NCI-H2171 treated with DMSO at 0.1 percent for 48 hours (cell line): ENCODE data around the gene PRKCA.
A peak's percentile ranks its signal among the peaks of the same experiment; 100 is the strongest.
"Not testable (repeated sequence)": the region's sequence is repeated elsewhere in the genome, so short reads cannot be mapped to it uniquely, and the experiment has no call there.

Experiments used
- DNase-seq: peaks from one replicate; lab custom pipeline; 2025; lab: John Stamatoyannopoulos, UW

The PRKCA gene

DNA sequence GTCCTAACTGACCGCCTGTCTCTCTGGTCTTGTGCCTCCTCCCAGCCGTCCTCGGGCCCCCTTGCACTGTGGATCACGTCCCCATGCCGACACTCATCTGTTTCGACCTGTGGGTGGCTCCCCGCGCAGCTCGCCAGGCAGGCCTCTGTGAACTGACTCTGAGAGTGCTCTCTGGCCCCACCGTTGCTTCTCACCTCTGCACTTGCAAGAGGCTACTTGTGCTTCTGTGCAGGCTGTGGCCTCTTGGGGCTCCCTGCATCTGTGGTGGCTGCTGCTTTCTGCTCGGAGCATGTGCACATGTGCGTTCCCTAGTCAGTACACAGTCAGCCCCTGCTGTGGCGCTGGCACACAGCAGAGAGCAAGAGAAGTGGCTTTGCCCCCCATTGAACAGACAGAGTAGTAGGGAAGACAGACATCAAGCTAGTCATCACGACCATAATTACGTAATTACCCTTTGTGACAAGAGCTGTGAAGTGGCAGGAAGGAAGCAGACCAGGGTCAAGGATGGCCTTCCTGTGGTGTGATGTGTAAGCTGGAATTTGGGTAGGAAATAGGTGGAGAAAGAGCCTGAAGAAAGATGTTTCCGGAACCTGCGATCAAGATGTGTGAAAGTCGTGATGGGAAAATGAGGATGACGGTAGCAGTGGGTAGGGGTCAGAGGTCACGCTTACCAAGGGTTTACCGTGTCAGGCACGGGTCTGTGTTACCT lies 276.5 kb downstream of the PRKCA start:
- no peak for DNase-seq

DNA sequence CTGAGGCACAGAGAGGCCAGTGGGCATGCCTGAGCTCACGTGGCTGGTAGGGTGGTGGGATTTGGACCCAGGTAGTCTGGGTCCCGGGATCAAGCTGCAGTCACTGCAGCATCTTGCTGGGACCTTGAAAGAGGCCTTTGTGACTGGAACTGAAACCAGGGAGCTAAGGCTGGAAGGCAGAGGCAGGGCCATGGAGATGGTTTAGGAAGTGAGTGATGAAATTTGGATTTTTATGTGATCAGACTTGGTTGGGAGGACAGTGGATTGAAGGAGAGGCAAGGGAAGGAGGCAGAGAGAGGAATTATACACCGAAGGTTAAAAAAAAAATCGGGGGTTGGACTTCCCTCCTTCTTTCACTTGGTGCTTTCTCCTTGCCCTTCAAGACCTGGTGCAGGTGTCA lies 277.1 kb downstream of the PRKCA start:
- no peak for DNase-seq

DNA sequence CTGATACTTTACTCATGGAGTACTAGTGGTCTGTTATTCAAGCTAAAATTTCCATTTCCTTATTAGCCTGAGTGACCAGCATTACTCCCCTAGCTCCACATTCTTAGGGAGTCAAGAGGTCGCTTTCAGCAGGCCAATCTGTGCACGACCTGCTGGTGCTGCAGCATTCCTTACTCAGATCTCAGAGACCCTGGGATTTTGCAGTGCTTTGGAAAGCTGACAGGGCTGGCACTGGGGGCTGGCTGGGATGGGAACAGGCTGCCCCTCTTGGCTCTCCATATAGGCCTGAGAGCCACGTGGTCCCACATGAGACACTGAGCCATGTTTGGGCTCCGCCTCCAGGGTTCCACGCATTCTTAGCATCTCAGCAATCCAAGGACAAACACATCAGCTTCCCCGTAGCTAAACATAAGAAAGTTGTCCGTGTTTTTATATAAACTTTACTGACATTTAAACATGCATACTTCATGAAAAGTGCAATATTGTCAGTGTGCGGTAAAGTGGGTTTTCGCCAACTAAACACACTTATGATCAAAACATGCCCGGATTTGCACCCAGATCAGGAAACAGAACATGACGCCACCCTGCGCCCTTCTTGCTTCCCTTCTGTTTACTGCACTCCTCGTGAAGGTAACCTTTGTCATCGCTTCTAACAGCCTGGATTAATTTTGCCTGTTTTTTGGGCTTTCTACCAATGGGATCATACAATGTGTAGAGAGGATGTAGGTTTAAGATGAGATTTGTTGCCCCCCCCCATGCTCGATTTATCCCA lies 278.0 kb downstream of the PRKCA start:
- DNase-seq, result no peak

DNA sequence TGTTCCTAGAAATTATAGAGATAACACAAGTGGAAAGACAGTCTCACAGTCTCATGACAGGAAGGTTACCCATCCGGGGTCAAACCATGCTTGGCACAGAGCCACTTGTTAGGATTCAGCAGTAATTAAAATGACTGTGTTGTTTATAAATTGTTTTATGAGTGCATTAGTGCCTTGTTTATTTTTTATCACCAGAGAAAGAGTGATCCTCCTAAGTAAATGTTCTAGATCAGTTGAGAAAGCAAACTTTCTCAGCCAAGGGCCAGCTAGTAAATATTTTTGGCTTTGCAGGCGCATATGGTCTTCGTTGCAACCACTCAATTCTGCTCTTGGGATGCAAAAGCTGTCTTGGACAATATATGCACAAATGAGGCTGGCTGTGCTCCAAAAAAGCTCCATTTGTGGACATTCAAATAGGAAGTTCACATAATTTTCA lies 278.6 kb downstream of the PRKCA start:
- DNase-seq, result no peak

DNA sequence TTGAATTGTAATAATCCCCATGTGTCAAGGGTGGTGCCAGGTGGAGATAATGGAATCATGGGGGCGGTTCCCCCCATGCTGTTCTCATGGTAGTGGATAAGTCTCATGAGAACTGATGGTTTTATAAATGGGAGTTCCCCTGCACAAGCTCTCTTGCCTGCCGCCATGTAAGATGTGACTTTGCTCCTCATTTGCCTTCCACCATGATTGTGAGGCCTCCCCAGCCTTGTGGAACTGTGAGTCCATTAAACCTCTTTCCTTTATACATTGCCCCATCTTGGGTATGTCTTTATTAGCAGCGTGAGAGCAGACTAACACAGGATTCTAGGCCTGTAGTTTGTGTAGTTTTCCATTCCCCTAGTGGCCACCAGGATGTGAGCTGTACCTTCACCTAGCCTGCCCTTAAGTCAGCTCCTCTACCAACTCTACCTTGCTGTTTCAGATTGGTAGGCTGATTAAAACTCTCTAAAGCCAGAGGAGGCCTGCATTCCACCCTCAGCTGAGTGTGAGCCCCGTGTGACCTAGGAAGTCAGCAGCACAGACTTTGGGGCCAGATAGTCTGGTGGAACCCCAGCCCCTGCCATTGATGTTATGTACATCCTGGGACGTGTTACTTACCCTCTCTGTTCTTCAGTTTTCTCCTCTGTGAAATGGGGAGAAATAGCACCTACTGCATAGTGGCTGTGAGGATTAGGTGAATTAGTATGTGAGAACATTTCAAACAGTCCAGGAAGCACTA lies 280.1 kb downstream of the PRKCA start:
- no peak for DNase-seq

DNA sequence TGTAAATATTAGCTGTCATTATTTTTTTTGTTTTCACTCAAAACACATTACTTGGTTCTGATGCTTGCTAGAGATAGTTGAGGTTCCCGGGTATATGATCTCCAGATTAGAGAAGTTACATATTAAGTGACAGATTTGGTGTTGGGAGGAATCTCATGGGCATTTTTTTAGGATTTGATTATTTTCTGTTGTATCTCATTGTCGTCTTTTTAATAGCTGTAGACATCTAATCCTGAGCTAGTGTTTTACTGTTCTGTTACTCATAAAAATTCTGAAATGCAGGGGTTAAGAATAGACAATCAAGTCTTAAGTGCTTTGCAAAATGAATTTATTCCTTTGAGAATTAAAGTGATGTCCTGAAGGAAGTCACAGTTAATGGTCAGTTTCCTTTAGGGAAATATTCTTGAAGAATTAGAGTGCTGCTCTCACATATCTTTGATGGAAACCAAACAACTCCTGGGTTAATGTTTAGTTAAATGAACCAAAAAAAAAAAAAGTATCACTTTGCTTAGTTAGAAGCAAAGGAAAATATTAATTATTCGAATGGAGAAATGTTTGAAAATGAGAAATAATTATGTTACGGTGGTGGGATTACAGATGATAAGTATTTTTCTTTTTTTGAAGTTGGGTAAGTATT lies 280.8 kb downstream of the PRKCA start:
- no peak for DNase-seq

DNA sequence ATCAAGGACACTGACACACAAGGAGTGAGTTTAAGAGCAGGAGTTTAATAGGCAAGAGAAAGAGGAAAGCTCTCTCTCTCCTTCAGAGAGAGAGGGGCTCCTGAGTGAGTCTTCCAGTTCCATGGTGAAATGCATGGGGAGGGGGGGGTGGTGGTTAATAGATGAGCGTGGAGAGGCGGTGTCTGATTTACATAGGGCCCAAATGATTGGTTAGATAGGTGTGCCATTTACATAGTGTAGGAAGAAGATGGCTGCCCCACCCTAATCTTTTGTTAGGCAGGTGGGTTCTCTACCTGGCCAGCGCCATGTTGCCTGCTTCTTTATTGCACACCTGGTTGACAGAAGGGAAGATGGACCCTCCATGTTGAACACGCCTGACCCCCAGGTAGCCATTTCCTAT lies 282.5 kb downstream of the PRKCA start:
- no peak for DNase-seq

DNA sequence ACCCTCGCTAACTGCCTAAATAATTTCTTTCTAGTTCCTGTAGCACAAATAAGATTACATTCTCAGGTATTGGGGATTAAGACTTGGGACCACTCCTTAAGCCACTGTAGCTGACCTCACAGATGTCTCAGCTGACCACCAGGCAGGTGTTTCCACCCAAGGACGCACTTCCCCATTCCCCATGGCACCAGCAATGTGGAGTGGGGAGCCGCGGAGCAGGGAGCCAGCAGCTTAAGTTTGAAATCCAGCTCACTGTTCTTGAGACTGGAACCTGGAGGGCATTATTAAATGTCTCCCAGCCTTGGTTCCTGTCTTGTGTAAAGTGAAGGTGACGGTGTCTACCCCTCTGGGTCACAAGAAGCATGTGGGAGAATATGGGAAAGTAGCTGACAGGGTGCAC lies 283.1 kb downstream of the PRKCA start:
- DNase-seq, result no peak

DNA sequence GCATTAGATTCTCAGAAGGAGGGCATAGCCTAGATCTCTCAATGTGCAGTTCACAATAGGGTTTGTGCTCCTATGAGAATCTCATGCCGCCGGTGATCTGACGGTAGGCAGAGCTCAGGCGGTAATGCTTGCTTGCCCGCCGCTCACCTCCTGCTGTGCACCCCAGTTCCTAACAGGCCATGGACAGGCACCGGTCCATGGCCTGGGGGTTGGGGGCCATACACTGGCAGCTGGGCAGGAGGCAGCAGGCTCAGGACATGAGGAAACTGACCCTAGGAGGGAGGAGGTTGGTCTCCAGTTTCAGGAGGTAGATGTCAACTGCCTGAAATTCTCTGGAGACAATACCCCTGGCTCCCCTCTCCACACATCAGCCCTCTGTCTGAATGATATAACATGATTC lies 287.5 kb downstream of the PRKCA start:
- DNase-seq, result no peak

DNA sequence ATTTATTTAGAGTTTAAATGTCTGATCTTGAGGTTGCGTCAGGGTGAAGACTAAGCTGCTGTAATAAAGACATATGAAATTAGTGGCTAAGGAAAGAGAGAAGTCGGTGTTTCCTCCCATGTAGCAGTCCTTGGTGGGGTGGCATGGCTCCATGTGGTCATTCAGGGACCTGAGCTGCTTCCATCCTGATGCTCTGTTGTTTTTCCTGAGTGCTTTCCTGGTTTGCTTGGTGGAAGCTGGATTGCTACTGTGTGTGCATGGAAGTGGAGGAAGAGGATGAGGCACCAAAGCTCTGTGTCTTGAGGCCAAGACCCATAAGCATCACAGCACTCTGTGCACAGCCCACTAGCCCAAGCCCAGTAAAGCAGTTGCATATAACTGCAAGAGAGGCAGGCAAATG lies 290.7 kb downstream of the PRKCA start:
- DNase-seq, result no peak

DNA sequence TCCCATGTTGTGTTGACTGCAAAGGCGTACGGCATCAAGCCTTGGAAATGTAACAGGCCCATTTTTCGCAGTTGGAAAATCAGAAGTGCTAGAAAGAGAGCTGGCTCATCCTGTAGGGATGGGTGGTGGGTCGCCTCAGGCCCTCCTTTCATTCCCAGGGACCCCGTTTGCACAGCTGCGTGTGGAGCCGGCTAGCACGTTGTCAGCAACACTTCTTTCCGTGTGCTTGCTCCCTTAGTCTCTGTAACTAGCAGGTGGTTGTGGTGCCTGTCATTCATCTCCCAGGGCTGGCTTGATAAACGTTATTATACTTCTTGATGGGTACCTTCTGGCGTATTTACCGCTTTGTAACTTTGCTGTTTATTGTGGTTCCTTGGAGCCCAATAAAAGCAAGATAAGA lies 293.5 kb downstream of the PRKCA start:
- DNase-seq, result no peak

DNA sequence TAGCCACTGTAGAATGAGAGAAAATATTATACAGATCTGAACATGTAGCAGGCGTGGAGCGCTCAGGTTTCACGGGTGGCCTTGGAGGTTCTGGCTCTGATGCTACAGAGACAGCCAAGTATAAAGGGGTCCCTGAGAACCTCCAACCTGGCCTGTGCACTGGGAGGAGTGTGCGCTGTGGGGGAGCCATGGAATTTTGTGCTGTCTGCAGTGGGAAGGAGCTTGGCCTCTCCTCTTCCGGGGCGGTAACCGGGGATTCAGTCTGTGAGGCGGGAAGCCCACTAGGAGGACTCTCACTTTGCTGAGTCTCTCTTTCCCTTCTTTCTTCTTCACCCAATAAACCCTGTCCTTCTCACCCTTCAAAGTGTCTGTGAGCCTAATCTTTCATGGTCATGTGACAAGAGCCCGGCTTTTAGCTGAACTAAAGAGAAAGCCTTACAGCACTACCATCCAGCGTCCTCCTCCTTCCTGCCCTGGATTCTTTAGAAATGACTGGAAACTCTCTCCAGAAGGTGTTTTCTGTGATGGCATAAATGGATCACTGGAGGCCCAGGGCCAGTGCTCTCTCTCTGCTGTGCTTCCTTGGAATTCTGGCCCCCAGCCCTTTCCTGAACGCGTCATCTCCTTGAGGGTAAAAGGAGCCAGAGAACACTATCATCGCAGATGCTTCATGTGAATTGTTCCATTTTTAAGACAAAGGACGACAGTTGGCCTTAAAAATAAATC lies 300.4 kb downstream of the PRKCA start:
- no peak for DNase-seq

DNA sequence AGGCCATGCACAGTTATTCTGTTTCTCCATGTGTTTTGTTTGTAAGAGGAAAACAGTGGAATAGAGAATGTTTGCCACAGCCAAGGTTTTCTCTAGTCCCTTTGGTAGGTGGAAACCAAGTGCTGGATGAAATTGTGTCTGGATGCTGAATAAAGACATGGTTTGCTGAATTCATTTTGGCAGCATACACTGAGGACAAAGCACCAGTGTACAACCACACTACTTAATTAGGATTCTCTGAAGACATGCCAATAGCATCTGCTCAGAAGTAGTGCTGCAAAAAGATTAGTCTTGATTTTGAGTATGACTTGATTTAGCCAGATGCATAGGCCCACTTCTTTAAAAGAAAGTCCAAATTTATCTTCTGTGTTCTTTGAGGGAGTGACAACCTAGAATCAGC lies 302.0 kb downstream of the PRKCA start:
- no peak for DNase-seq

DNA sequence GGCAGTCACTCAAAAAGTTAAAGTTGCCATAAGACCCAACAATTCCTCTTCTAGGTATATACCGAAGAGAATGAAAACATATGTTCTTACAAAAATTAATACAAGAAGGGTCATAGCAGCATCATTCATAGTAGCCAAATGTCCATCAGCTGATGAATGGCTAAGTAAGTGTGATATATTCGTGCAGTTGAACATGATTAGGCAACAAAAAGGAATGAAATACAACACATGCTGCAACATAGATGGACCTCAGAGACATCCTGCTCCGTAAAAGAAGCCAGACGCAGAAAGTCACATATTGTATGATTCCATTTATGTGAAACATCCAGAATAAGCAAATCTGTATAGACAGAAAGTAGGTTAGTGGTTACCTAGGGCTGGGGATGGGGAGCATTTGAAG lies 303.1 kb downstream of the PRKCA start:
- DNase-seq, result no peak

DNA sequence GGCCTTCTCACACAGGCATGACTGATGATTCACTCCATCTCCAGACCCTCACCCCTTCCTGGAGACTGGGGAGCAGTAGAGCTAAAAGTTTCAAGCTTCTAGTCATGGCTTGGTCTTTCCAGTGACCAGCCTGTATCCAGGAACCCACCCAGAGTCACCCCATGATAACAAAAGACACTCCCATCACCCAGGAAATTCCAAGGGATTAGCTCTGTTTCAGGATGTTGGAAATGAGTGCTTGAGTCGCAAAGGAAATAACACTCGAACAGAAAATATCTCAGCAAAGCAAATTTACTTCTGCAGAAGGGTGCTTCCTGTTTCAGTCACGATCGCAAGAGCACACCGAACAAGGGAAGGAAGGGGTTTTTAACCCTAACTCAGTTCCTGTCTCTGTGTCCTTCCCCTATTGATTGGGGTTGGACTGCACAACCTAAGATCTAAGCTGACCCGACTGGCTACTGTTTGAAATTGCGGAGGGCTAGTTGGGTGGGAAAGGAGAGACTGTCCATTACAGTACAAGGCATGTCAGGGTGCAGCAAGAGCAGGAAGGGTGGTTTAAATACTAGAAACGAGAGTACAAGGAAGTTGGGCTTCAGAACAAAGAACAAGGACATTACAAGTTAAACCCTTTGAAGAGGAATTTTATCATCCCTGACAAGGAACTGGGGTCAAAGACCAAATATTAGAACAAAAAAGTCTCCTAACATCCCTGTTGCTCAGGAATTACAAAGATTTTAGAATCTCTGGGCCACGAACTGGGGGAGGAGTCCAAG lies 308.1 kb downstream of the PRKCA start:
- DNase-seq, result no peak

DNA sequence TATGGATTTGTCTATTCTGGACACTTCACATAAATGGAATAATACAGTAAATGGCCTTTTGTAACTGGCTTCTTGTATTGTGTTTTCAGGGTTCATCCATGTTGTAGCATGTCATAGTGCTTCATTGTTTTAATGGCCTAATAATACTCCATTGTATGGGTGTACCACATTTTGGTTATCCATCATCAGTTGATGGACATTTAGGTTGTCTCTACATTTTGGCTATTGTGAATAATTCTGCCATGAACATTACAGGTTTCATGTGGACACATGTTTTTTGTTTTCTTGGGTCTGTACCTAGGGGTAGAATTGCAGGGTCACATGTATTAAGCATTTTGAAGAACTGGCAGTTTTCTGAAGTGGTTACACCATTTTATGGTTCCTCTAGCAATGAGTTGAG lies 309.0 kb downstream of the PRKCA start:
- no peak for DNase-seq

DNA sequence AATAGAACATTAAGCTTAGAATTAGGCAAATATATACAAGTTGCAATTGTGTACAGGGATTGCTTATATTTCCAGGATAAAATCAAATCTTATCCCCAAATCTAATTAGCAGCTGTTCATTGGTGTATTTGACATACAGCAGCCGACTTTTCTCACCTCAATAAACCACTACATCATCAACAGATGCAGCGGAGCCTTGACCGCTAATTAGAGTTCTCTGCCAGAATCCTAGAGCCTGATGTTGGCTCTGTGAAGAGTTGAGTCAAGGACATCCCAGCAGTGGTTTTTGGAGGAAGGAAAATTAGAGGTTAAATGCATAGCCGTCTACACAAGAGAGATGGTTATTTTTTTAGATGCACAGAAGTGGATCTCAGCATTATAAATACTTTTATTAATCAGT lies 310.6 kb downstream of the PRKCA start:
- DNase-seq, result peak; percentile 32

DNA sequence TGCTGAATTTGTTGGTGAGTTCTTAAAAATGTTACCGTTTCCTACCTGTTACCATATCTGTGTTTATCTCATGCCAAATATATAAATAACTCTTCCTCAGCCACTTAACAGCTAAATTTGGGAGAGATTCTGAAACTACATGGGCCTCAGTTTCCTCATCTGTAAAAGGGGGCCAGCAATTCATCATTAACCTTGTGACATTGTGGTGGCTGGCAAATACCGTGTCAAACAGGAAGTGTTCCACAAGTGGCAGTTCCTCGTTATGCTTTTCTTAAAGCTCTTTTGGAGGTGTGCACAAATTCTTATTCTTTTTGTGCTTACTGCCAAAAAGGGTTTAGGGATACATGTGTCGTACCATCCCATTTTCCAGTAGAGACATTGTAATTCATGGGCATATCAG lies 312.1 kb downstream of the PRKCA start:
- no peak for DNase-seq

DNA sequence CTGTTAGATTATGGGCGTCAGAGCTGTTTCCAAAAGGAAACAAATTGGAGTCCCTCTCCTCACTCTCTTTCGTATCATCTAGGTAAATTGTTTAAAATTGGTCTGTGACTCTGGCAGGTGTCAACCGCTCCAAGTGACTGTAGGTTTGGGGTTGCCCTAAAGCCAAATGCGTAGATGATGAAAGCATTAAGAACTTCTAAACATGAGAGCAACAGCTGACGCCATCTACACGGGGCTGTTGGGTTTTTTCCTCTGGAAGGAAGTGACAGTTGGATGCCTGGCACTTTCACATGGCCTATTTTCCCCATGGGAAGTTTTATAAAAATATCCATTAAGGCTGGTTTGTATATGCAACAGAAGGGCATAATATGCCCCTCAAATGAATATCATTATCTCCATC lies 316.8 kb downstream of the PRKCA start:
- no peak for DNase-seq

DNA sequence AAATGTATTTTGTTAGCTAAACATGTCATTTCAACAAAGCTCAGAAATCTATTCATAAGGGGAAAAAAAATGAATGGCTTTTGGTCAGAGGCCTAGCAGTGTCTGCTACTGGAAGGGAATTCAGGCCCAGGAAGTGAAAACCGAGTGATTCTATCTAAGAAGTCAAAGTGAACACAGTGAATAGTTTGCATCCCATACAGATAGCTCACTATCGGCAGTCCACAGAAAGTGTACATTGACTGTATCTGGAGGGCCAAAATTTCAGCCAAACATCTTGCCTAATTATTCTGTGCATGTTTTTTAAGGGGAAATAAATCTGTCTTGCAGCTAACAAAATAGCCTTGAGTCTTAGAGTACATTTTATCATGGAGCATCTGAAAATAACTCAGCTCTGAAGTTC lies 318.1 kb downstream of the PRKCA start:
- no peak for DNase-seq

DNA sequence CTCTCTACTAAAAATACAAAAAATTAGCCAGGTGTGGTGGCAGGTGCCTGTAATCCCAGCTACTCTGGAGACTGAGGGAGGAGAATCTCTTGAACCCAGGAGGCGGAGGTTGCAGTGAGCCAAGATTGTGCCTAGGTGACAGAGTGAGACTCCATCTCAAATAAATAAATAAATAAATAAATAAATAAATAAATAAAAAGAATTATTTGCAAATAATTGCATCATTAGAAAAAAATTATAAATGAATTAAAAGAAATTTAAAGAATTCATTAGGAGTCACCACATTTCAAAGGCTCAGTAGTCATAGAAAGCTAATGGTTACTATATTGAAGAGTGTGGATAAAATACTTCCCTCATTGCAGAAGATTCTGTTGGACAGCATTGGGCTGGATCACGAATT lies 322.2 kb downstream of the PRKCA start:
- DNase-seq, result not testable (repeated sequence)
